K562 (cell line): ENCODE data around the gene GDF7. TPM values are rescaled to one million over a fixed set of nuclear protein-coding genes. Genes with fewer than 3 reads are reported as not detected.

Experiments used
- ATAC-seq: fragments of 200-7000 bp; cut with Tn5 transposase; 3 replicates; pipeline ENCODE4 v1.9.1; 2020; ENCODE audit warnings: moderate library complexity
- BruUV-seq: library from RNA; stranded (reverse); fragments of 400-500 nt; replicated peaks from 2 replicates; lab custom pipeline; 2021; lab: Mats Ljungman, UMichigan
- CTCF ChIA-PET: fragments of 300-600 bp; formaldehyde crosslinking; extraction: SDS; loops from one replicate; lab custom pipeline; 2021; ENCODE audit warnings: low intra/inter-chr PET ratio; lab: Yijun Ruan, JAX
- POLR2A ChIA-PET: fragments of 300-600, 350-650 bp; sonication (Branson Sonifier 250); formaldehyde crosslinking; extraction: SDS; loops from one replicate; lab custom pipeline; 2021; ENCODE audit warnings: antibody characterized with exemption, inconsistent platforms; lab: Yijun Ruan, JAX
- DNase-seq, 4 experiments: peaks; one replicate each; pipeline versions ENCODE4 v3.0.0 to v3.0.0-alpha.2; 2011 to 2018; ENCODE audit warnings: low spot score in 3 of 4, mixed read lengths in 3 of 4; ENCODE audit errors: extremely low read depth in 1 of 4
- FAIRE-seq: peaks from 2 replicates; lab custom pipeline; 2011; peaks lifted over from hg19 to GRCh38; lab: Jason Lieb, UNC
- H2AFZ ChIP-seq: 2 replicates; pipeline ENCODE4 v1.6.0; 2011; ENCODE audit warnings: low read depth, low read length, control low read depth, inconsistent platforms
- H3K27ac ChIP-seq: fragments of 200-600 bp; 3 replicates; pipeline ENCODE4 v1.8.0; 2011; ENCODE audit warnings: low read depth, mild to moderate bottlenecking, control low read depth, inconsistent platforms, low read length, moderate library complexity, mixed read lengths; ENCODE audit errors: extremely low read depth
- H3K27me3 ChIP-seq, 2 experiments: fragments of 300-600 bp in 1 of 2; 2 replicates in 1 of 2; 3 replicates in 1 of 2; pipeline versions ENCODE4 v1.6.0 to v1.8.0; 2011; ENCODE audit warnings: inconsistent platforms in 2 of 2, low read length in 2 of 2, mild to moderate bottlenecking in 1 of 2, mixed read lengths in 1 of 2, moderate library complexity in 1 of 2; ENCODE audit not compliant: control insufficient read depth in 2 of 2, insufficient read depth in 2 of 2
- H3K36me3 ChIP-seq: fragments of 300-600 bp; 3 replicates; pipeline ENCODE4 v1.8.0; 2011; ENCODE audit warnings: mild to moderate bottlenecking, low read length, inconsistent platforms; ENCODE audit not compliant: control insufficient read depth, insufficient read depth
- H3K4me1 ChIP-seq, 2 experiments: fragments of 200-600 bp in 1 of 2; replicated peaks in 1 of 2; 2 replicates in 1 of 2; 3 replicates in 1 of 2; pipeline versions ENCODE4 v1.5.1 to v1.8.0; 2011; ENCODE audit warnings: inconsistent platforms in 2 of 2, low read length in 2 of 2, mild to moderate bottlenecking in 1 of 2, mixed read lengths in 1 of 2, moderate library complexity in 1 of 2; ENCODE audit not compliant: control insufficient read depth in 2 of 2, insufficient read depth in 2 of 2
- H3K4me2 ChIP-seq: 2 replicates; pipeline ENCODE4 v1.6.1; 2011; ENCODE audit warnings: low read length, control low read depth, inconsistent platforms, mixed read lengths; ENCODE audit not compliant: insufficient read depth
- H3K4me3 ChIP-seq: fragments of 200-600 bp; sonication (generic), shearing (Covaris generic); 2 replicates; pipeline ENCODE4 v1.5.1; 2016; ENCODE audit warnings: control low read depth, inconsistent platforms
- H3K79me2 ChIP-seq: fragments of 200-600 bp; 3 replicates; pipeline ENCODE4 v1.8.0; 2011; ENCODE audit warnings: low read length, inconsistent platforms; ENCODE audit not compliant: control insufficient read depth, insufficient read depth
- H3K9ac ChIP-seq, 2 experiments: 2 replicates each; pipeline versions ENCODE4 v1.6.0 to v1.6.1; 2011; ENCODE audit warnings: low read depth in 2 of 2, low read length in 2 of 2, control low read depth in 1 of 2, inconsistent platforms in 1 of 2, mild to moderate bottlenecking in 1 of 2, mixed read lengths in 1 of 2; ENCODE audit not compliant: insufficient read depth in 1 of 2
- H3K9me1 ChIP-seq: one replicate; pipeline ENCODE4 v1.6.0; 2011; ENCODE audit warnings: inconsistent platforms, mild to moderate bottlenecking, low read length, moderate library complexity; ENCODE audit not compliant: control insufficient read depth, insufficient read depth
- H3K9me3 ChIP-seq: replicated peaks from 2 replicates; pipeline ENCODE4 v1.5.1; 2011; ENCODE audit warnings: low read depth, low read length, inconsistent platforms; ENCODE audit not compliant: control insufficient read depth, insufficient read depth
- H4K20me1 ChIP-seq: replicated peaks from 2 replicates; pipeline ENCODE4 v1.6.1; 2011; ENCODE audit warnings: low read length, inconsistent platforms, mixed read lengths; ENCODE audit not compliant: control insufficient read depth, insufficient read depth
- HOXB6 ChIP-seq: fragments of 250-450 bp; sonication (Bioruptor Pico); IDR thresholded peaks from 2 replicates; pipeline ENCODE4 v1.5.1; 2022; ENCODE audit warnings: mild to moderate bottlenecking, borderline replicate concordance
- NFE2 ChIP-seq: IDR thresholded peaks from 2 replicates; pipeline ENCODE4 v1.6.1; 2014; ENCODE audit warnings: antibody characterized with exemption, low read depth
- NFYB ChIP-seq: IDR thresholded peaks from 2 replicates; pipeline ENCODE4 v1.6.1; 2011; ENCODE audit warnings: mild to moderate bottlenecking, moderate library complexity; ENCODE audit not compliant: insufficient read length; ENCODE audit errors: extremely low read depth
- STAG1 ChIP-seq: sonication (generic); formaldehyde crosslinking; IDR thresholded peaks from 2 replicates; pipeline ENCODE4 v1.5.0; 2020; ENCODE audit warnings: missing genetic modification reagents, borderline replicate concordance
- ZC3H4 ChIP-seq: sonication (generic); formaldehyde crosslinking; IDR thresholded peaks from 2 replicates; pipeline ENCODE4 v1.9.0; 2021; ENCODE audit warnings: missing genetic modification reagents, borderline replicate concordance
- ZSCAN32 ChIP-seq: fragments of 450-650 bp; formaldehyde crosslinking; IDR thresholded peaks from 2 replicates; pipeline ENCODE4 v1.4.0; 2020; ENCODE audit warnings: mild to moderate bottlenecking, moderate library complexity
- WGBS: fragments of 100-300 bp; shearing (Covaris generic); methylation state at CpG from one replicate; pipeline ENCODE4 v1.1.6; 2016; ENCODE audit warnings: low coverage, mixed read lengths; ENCODE audit not compliant: insufficient coverage; ENCODE audit errors: missing lambda C conversion rate; 5-methylcytosine and 5-hydroxymethylcytosine counted together
- in situ Hi-C: fragments of 300-500 bp; cut with MboI; formaldehyde crosslinking; loops from 4 replicates; pipeline ENCODE4 v1.15.0; 2018; ENCODE audit warnings: inconsistent platforms, mixed read lengths
- intact Hi-C: fragments of 100-400 bp; cut with micrococcal nuclease; formaldehyde crosslinking; loops from 2 replicates; pipeline ENCODE4 v1.14.2; 2022
- polyA plus RNA-seq, 8 experiments: library from polyadenylated mRNA; depleted of rRNA in 4 of 8; stranded (reverse) in 5 of 8; unstranded in 3 of 8; fragments of >200 nt; fragmentation: Nextera tagmentation in 2 of 8; fragmentation: Illumina TruSeq in 1 of 8; extraction: Ambion mirVana in 2 of 8; extraction: Trizol in 1 of 8; gene quantifications; 2 replicates each; pipeline versions ENCODE4 v1.2.1 to v1.2.3, GENCODE V29; 2011 to 2014; ENCODE audit warnings: inconsistent platforms in 1 of 8, missing spikeins in 1 of 8
- total RNA-seq, 7 experiments: library from RNA; depleted of rRNA in 6 of 7; stranded (reverse); fragments of >200 nt in 6 of 7; fragmentation: Illumina TruSeq in 2 of 7; extraction: Trizol in 2 of 7; gene quantifications; 2 replicates each; pipeline versions ENCODE4 v1.2.1 to v1.2.3, GENCODE V29; 2011 to 2021; ENCODE audit warnings: low replicate concordance in 1 of 7
- TF ChIP-seq, protein P1 (sequence below), 2 experiments: fragments of 450-650 bp; IDR thresholded peaks; 2 replicates each; pipeline ENCODE4 v1.6.1; 2016
- TF ChIP-seq, protein P2 (sequence below): fragments of 450-650 bp; IDR thresholded peaks from 2 replicates; pipeline ENCODE4 v1.6.1; 2017; ENCODE audit warnings: antibody characterized with exemption, mild to moderate bottlenecking

GDF7 gene
- total and polyA plus RNA-seq, 9 of the 15 experiments (the other 6 are each of a cell fraction or from before 2014, with no cell fraction given): 0.01 TPM; not detected in 7

DNA sequence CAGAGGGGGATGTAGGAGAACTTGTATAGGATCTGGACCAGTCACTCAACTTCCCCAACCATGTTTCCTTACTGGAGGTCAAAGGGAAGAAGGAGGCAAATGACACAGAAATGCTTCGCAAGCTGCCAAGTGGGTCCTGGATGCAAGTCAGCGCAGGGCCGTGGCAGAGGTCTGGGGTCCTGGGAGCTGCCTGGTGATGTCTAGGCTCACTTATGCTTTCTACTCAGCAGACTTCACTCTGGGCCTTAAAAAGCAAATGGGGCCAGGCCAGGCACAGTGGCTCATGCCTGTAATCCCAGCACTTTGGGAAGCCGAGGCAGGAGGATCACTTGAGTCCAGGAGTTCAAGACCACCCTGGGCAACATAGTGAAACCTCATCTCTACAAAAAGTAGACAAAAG lies 36.0 kb upstream of the GDF7 start (continued):
- no peak for TF ChIP-seq NFE2

DNA sequence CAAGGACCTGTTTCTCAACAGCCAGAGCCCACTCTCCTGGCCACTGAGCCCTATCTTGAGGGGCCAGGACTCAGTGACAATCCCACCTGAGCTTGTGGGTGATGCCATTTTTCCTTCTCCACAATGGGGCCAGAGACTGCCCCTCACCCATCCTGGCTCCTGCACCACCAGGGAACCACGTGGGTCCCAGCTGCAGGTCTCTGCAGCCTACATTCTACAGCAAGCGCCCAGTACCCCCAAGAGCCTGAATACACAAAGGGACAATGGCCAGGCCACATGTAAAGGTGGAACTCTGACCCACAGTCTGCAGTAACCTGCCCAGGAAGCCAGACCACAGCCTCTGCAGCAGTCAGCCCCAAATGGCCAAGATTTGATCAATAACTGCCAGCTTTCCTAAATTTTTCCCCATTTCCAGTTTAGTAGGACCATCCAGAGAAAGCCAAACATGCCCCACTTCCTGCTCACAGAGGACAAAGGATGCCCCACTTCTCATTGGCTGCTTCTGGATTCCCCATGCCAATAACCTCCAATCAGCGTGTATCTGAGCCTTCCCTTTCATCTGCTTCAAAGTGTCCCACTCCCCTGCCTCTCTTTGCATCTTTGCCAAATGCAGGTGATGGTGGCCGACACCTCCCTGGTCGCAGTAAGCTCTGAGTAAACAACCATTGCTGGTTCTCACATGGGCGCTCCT lies 35.2 kb upstream of the GDF7 start:
- no peak for TF ChIP-seq STAG1 (CRISPR knock-in tag)
- TF ChIP-seq, protein P1, sequence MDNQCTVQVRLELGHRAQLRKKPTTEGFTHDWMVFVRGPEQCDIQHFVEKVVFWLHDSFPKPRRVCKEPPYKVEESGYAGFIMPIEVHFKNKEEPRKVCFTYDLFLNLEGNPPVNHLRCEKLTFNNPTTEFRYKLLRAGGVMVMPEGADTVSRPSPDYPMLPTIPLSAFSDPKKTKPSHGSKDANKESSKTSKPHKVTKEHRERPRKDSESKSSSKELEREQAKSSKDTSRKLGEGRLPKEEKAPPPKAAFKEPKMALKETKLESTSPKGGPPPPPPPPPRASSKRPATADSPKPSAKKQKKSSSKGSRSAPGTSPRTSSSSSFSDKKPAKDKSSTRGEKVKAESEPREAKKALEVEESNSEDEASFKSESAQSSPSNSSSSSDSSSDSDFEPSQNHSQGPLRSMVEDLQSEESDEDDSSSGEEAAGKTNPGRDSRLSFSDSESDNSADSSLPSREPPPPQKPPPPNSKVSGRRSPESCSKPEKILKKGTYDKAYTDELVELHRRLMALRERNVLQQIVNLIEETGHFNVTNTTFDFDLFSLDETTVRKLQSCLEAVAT (IDR thresholded peaks at IDR 0.05): no peak
- TF ChIP-seq, protein P2, sequence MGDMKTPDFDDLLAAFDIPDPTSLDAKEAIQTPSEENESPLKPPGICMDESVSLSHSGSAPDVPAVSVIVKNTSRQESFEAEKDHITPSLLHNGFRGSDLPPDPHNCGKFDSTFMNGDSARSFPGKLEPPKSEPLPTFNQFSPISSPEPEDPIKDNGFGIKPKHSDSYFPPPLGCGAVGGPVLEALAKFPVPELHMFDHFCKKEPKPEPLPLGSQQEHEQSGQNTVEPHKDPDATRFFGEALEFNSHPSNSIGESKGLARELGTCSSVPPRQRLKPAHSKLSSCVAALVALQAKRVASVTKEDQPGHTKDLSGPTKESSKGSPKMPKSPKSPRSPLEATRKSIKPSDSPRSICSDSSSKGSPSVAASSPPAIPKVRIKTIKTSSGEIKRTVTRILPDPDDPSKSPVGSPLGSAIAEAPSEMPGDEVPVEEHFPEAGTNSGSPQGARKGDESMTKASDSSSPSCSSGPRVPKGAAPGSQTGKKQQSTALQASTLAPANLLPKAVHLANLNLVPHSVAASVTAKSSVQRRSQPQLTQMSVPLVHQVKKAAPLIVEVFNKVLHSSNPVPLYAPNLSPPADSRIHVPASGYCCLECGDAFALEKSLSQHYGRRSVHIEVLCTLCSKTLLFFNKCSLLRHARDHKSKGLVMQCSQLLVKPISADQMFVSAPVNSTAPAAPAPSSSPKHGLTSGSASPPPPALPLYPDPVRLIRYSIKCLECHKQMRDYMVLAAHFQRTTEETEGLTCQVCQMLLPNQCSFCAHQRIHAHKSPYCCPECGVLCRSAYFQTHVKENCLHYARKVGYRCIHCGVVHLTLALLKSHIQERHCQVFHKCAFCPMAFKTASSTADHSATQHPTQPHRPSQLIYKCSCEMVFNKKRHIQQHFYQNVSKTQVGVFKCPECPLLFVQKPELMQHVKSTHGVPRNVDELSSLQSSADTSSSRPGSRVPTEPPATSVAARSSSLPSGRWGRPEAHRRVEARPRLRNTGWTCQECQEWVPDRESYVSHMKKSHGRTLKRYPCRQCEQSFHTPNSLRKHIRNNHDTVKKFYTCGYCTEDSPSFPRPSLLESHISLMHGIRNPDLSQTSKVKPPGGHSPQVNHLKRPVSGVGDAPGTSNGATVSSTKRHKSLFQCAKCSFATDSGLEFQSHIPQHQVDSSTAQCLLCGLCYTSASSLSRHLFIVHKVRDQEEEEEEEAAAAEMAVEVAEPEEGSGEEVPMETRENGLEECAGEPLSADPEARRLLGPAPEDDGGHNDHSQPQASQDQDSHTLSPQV: no peak
- peak; percentile 56 for TF ChIP-seq NFYB
- no peak for TF ChIP-seq HOXB6
- TF ChIP-seq ZSCAN32: no peak
- TF ChIP-seq ZC3H4 (CRISPR knock-in tag): no peak
- BruUV-seq: no TSS peak
- H3K4me1 ChIP-seq: peaks cover 0 to 9% of the 10 kb centered on the region in 2 experiments; a peak in 1 of 5 replicates
- H2AFZ ChIP-seq: no peak overlapping the region
- no peak overlapping the region for H3K27ac ChIP-seq
- no peaks in the 10 kb centered on the region for H3K79me2 ChIP-seq
- ChIA-PET POLR2A (interaction anchor here (0.7 to 1.2 kb wide), 4 partner anchors 13 to 47 kb away, joined by 3 to 4 read pairs (median 3); no protein-coding TSS in a partner anchor), CTCF (no interaction called here)
- WGBS: 24% methylated on average over 5 of the region's 6 CpGs
- H3K9me1 ChIP-seq: no peaks in the 10 kb centered on the region
- in situ Hi-C loops (loop anchor here (10.0 kb wide), 1 partner anchor 537 kb away; no protein-coding TSS in a partner anchor), intact Hi-C loops (loop anchor here (10.0 kb wide), 1 partner anchor 377 kb away; no protein-coding TSS in a partner anchor)
- H3K36me3 ChIP-seq: no peaks in the 10 kb centered on the region
- peak in 1 of 4 experiments; percentile 41 for DNase-seq
- no peaks in the 10 kb centered on the region for H3K9me3 ChIP-seq
- no peaks in the 10 kb centered on the region for H4K20me1 ChIP-seq
- FAIRE-seq: peak; percentile 32
- H3K4me2 ChIP-seq: no peak overlapping the region
- no peak for ATAC-seq
- no peak overlapping the region for H3K4me3 ChIP-seq
- H3K27me3 ChIP-seq: peaks cover 0 to 11% of the 10 kb centered on the region in 2 experiments; a peak in 1 of 5 replicates
- H3K9ac ChIP-seq: no peak overlapping the region
